K562 (cell line): ENCODE results near the gene GALP. TPM values are rescaled to one million over a fixed set of nuclear protein-coding genes. Genes with fewer than 3 reads are reported as not detected.
A peak's percentile ranks its signal among the peaks of the same experiment; 100 is the strongest.

Experiments used
- HNRNPH1 ChIP-seq: fragments of 200-400 bp; formaldehyde crosslinking; optimal IDR thresholded peaks from 2 replicates; pipeline ENCODE3; 2017; ENCODE audit warnings: low read depth, mild to moderate bottlenecking, low read length, moderate library complexity
- KHSRP ChIP-seq: fragments of 450-650 bp; IDR thresholded peaks from 2 replicates; pipeline ENCODE4 v1.6.1; 2017
- NFIX ChIP-seq: fragments of 250-450 bp; sonication (Bioruptor Pico); IDR thresholded peaks from 2 replicates; pipeline ENCODE4 v1.4.0; 2020; ENCODE audit warnings: low read depth, mild to moderate bottlenecking, moderate library complexity
- RBM25 ChIP-seq: fragments of 200-400 bp; formaldehyde crosslinking; IDR thresholded peaks from 2 replicates; pipeline ENCODE4 v1.6.1; 2018; ENCODE audit warnings: low read length, low read depth, moderate library complexity; ENCODE audit not compliant: severe bottlenecking
- SOX6 ChIP-seq: fragments of 450-650 bp; IDR thresholded peaks from 2 replicates; pipeline ENCODE4 v1.6.1; 2014; ENCODE audit warnings: mild to moderate bottlenecking
- SUPT5H ChIP-seq: fragments of 450-650 bp; IDR thresholded peaks from 2 replicates; pipeline ENCODE4 v1.6.1; 2016
- ZBTB8A ChIP-seq: fragments of 450-650 bp; IDR thresholded peaks from 2 replicates; pipeline ENCODE4 v1.6.1; 2018; ENCODE audit warnings: mild to moderate bottlenecking, moderate library complexity; ENCODE audit not compliant: partially characterized antibody
- ZC3H8 ChIP-seq: fragments of 450-650 bp; IDR thresholded peaks from 2 replicates; pipeline ENCODE4 v1.6.1; 2017
- ZNF224 ChIP-seq: sonication (generic); formaldehyde crosslinking; IDR thresholded peaks from 2 replicates; pipeline ENCODE4 v1.8.0; 2022; ENCODE audit warnings: mild to moderate bottlenecking, missing genetic modification reagents
- polyA plus RNA-seq, 8 experiments: library from polyadenylated mRNA; depleted of rRNA in 4 of 8; stranded (reverse) in 5 of 8; unstranded in 3 of 8; fragments of >200 nt; fragmentation: Nextera tagmentation in 2 of 8; fragmentation: Illumina TruSeq in 1 of 8; extraction: Ambion mirVana in 2 of 8; extraction: Trizol in 1 of 8; gene quantifications; 2 replicates each; pipeline versions ENCODE4 v1.2.1 to v1.2.3, GENCODE V29; 2011 to 2014; ENCODE audit warnings: inconsistent platforms in 1 of 8, missing spikeins in 1 of 8
- total RNA-seq, 7 experiments: library from RNA; depleted of rRNA in 6 of 7; stranded (reverse); fragments of >200 nt in 6 of 7; fragmentation: Illumina TruSeq in 2 of 7; extraction: Trizol in 2 of 7; gene quantifications; 2 replicates each; pipeline versions ENCODE4 v1.2.1 to v1.2.3, GENCODE V29; 2011 to 2021; ENCODE audit warnings: low replicate concordance in 1 of 7
- TF ChIP-seq, protein P1 (sequence below): fragments of 450-650 bp; IDR thresholded peaks from 2 replicates; pipeline ENCODE4 v1.6.1; 2016; ENCODE audit warnings: low read depth
- TF ChIP-seq, protein P2 (sequence below): fragments of 250-450 bp; sonication (Bioruptor Pico); IDR thresholded peaks from 2 replicates; pipeline ENCODE4 v1.5.1; 2021; ENCODE audit warnings: mild to moderate bottlenecking
- TF ChIP-seq, protein P3 (sequence below): fragments of 250-450 bp; sonication (Bioruptor Pico); IDR thresholded peaks from 2 replicates; pipeline ENCODE4 v1.4.0; 2020; ENCODE audit warnings: mild to moderate bottlenecking, moderate library complexity
- TF ChIP-seq, protein P4 (sequence below): sonication (generic); formaldehyde crosslinking; IDR thresholded peaks from 2 replicates; pipeline ENCODE4 v1.9.0; 2022; ENCODE audit warnings: mild to moderate bottlenecking, missing genetic modification reagents
- TF ChIP-seq, protein P5 (sequence below): fragments of 250-450 bp; sonication (Bioruptor Pico); IDR thresholded peaks from 2 replicates; pipeline ENCODE4 v1.5.0; 2020; ENCODE audit warnings: mild to moderate bottlenecking

GALP gene
- total and polyA plus RNA-seq, 9 of the 15 experiments (the other 6 are each of a cell fraction or from before 2014, with no cell fraction given) = not detected

DNA sequence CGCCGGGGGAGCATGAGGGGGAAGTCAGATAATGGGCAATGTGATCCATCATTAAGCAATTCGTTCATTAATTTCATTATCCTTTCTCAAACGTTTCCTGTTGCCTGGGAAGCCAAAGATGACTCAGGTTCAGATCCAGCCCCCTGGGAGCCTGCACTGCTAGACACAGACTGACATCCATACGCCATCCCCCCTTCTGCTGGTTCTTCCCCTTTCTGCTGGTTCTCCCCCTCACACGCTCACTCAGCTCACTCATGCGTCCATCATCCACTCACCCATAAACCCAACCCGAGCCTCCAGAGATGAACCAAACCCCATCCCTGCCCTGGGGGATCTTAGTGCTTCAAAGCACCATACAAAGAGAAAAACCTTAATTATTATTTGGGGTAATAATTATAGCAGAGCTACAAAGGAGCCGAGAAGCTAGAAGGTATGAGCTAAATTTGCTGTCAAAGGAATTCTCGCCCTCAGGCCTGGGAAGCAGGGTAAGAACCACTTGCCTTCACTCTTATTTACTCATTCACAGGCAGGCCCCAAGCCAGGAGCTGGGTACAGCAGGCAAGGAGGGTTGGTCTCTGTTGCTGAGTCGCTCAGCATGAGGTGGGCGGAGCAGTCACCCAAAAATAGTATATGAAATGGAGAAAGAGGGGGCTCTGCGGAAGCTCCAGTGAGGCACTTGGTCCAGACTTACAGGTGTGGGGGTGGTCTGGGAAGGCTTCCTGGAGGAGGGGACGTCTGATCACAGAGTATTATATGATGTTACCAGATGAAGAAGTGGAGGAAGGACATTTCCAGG, 41.8 kb upstream of the GALP start (continued):
- TF ChIP-seq, protein P1, sequence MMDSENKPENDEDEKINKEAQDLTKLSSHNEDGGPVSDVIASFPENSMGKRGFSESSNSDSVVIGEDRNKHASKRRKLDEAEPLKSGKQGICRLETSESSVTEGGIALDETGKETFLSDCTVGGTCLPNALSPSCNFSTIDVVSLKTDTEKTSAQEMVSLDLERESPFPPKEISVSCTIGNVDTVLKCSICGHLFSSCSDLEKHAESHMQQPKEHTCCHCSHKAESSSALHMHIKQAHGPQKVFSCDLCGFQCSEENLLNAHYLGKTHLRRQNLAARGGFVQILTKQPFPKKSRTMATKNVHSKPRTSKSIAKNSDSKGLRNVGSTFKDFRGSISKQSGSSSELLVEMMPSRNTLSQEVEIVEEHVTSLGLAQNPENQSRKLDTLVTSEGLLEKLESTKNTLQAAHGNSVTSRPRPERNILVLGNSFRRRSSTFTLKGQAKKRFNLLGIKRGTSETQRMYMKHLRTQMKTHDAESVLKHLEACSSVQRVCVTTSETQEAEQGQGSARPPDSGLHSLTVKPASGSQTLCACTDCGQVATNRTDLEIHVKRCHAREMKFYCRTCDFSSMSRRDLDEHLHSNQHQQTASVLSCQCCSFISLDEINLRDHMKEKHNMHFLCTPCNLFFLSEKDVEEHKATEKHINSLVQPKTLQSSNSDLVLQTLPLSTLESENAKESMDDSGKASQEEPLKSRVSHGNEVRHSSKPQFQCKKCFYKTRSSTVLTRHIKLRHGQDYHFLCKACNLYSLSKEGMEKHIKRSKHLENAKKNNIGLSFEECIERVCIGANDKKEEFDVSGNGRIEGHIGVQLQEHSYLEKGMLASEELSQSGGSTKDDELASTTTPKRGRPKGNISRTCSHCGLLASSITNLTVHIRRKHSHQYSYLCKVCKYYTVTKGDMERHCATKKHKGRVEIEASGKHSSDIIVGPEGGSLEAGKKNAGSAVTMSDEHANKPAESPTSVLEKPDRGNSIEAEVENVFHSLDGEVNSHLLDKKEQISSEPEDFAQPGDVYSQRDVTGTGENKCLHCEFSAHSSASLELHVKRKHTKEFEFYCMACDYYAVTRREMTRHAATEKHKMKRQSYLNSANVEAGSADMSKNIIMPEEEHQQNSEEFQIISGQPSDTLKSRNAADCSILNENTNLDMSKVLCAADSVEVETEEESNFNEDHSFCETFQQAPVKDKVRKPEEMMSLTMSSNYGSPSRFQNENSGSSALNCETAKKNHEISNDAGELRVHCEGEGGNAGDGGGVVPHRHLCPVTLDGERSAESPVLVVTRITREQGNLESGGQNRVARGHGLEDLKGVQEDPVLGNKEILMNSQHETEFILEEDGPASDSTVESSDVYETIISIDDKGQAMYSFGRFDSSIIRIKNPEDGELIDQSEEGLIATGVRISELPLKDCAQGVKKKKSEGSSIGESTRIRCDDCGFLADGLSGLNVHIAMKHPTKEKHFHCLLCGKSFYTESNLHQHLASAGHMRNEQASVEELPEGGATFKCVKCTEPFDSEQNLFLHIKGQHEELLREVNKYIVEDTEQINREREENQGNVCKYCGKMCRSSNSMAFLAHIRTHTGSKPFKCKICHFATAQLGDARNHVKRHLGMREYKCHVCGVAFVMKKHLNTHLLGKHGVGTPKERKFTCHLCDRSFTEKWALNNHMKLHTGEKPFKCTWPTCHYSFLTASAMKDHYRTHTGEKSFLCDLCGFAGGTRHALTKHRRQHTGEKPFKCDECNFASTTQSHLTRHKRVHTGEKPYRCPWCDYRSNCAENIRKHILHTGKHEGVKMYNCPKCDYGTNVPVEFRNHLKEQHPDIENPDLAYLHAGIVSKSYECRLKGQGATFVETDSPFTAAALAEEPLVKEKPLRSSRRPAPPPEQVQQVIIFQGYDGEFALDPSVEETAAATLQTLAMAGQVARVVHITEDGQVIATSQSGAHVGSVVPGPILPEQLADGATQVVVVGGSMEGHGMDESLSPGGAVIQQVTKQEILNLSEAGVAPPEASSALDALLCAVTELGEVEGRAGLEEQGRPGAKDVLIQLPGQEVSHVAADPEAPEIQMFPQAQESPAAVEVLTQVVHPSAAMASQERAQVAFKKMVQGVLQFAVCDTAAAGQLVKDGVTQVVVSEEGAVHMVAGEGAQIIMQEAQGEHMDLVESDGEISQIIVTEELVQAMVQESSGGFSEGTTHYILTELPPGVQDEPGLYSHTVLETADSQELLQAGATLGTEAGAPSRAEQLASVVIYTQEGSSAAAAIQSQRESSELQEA = no peak
- no peak for TF ChIP-seq SOX6
- TF ChIP-seq, protein P2, sequence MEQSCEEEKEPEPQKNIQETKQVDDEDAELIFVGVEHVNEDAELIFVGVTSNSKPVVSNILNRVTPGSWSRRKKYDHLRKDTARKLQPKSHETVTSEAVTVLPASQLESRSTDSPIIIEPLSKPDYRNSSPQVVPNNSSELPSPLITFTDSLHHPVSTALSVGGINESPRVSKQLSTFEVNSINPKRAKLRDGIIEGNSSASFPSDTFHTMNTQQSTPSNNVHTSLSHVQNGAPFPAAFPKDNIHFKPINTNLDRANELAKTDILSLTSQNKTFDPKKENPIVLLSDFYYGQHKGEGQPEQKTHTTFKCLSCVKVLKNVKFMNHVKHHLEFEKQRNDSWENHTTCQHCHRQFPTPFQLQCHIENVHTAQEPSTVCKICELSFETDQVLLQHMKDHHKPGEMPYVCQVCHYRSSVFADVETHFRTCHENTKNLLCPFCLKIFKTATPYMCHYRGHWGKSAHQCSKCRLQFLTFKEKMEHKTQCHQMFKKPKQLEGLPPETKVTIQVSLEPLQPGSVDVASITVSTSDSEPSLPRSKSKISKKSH = no peak
- TF ChIP-seq ZNF224 = no peak
- TF ChIP-seq, protein P3, sequence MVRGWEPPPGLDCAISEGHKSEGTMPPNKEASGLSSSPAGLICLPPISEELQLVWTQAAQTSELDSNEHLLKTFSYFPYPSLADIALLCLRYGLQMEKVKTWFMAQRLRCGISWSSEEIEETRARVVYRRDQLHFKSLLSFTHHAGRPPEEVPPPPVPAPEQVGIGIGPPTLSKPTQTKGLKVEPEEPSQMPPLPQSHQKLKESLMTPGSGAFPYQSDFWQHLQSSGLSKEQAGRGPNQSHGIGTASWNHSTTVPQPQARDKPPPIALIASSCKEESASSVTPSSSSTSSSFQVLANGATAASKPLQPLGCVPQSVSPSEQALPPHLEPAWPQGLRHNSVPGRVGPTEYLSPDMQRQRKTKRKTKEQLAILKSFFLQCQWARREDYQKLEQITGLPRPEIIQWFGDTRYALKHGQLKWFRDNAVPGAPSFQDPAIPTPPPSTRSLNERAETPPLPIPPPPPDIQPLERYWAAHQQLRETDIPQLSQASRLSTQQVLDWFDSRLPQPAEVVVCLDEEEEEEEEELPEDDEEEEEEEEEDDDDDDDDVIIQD (CRISPR knock-in tag) = no peak
- TF ChIP-seq, protein P4, sequence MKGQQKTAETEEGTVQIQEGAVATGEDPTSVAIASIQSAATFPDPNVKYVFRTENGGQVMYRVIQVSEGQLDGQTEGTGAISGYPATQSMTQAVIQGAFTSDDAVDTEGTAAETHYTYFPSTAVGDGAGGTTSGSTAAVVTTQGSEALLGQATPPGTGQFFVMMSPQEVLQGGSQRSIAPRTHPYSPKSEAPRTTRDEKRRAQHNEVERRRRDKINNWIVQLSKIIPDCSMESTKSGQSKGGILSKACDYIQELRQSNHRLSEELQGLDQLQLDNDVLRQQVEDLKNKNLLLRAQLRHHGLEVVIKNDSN (CRISPR knock-in tag) = no peak
- TF ChIP-seq ZBTB8A = no peak
- TF ChIP-seq NFIX (CRISPR knock-in tag) = no peak
- TF ChIP-seq KHSRP = no peak
- TF ChIP-seq HNRNPH1 = no peak
- no peak for TF ChIP-seq SUPT5H
- TF ChIP-seq, protein P5, sequence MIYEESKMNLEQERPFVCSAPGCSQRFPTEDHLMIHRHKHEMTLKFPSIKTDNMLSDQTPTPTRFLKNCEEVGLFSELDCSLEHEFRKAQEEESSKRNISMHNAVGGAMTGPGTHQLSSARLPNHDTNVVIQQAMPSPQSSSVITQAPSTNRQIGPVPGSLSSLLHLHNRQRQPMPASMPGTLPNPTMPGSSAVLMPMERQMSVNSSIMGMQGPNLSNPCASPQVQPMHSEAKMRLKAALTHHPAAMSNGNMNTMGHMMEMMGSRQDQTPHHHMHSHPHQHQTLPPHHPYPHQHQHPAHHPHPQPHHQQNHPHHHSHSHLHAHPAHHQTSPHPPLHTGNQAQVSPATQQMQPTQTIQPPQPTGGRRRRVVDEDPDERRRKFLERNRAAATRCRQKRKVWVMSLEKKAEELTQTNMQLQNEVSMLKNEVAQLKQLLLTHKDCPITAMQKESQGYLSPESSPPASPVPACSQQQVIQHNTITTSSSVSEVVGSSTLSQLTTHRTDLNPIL (CRISPR knock-in tag) = no peak
- TF ChIP-seq RBM25 = peak; percentile 80
- no peak for TF ChIP-seq ZC3H8
